IPS-18a (cell line): ENCODE results near the gene HPCA.

Source experiments
- H3K27ac ChIP-seq: one replicate; pipeline ENCODE4 v1.5.1; 2013; ENCODE audit warnings: low read length
- H3K27me3 ChIP-seq: one replicate; pipeline ENCODE4 v1.6.1; 2013; ENCODE audit warnings: mild to moderate bottlenecking, low read length; ENCODE audit not compliant: control insufficient read depth, insufficient read depth
- H3K36me3 ChIP-seq: one replicate; pipeline ENCODE4 v1.6.1; 2013; ENCODE audit warnings: low read depth, low read length; ENCODE audit not compliant: control insufficient read depth
- H3K4me1 ChIP-seq: one replicate; pipeline ENCODE4 v1.6.1; 2013; ENCODE audit warnings: low read depth, low read length; ENCODE audit not compliant: control insufficient read depth
- H3K4me3 ChIP-seq: one replicate; pipeline ENCODE4 v1.5.1; 2013; ENCODE audit warnings: low read length
- H3K9ac ChIP-seq: one replicate; pipeline ENCODE4 v1.6.1; 2013; ENCODE audit warnings: mild to moderate bottlenecking, low read length, moderate library complexity
- H3K9me3 ChIP-seq: one replicate; pipeline ENCODE4 v1.6.1; 2013; ENCODE audit warnings: low read depth, low read length; ENCODE audit not compliant: control insufficient read depth

The HPCA gene

DNA sequence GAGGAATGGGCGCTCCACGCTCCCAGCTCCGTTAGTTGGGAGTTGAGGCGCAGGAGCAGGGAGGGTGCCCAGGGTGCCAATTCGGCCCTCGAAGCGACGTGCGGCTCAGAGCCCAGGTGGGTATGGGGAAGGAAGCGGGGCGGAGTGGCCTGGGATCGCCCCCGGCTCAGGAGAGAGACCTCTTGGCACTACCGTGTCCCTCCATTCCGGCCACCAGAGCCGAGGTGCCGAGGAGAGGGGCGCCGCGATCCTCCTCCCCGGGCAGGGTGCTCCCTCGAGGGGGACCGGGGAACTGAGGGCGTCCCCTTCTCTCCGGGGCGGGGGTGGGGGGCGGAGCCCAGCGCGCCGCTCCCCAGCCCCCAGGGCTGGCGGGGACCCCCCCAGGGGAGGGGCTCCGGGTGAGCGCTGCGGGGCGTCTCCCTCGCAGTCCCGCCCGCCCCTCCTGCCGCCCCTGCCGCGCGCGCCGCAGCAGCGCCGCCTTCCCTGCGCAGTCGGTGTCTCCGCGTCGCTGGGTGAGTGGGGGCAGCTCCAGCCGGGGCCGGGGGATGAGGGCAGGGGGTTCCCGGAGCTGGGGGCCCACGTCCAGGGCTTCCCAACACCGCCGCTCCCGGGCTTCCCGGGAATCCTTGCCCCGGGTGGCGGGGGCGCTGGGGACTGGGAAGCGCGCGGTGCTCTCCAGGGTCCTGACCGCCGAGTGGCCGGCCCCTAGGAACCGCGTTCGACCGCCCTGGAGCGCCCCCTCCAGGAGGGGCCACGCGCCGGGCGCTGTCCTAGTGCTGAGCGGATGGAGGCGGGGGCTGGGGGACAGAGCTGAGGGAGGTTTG, at the start of gene HPCA:
Gene HPCA (plus strand): TSS at position 488 of the 824 bp plus-strand sequence. CDS start 2,408 bp downstream, outside the sequence.
- Histone ChIP-seq H3K9ac (no peak within 1 kb of the TSS), H3K4me3 (peak within 1 kb of the TSS; percentile 11), H3K27ac (no peak within 1 kb of the TSS), H3K9me3 (no peaks in the 10 kb centered on the region), H3K4me1 (peaks cover 7% of the 10 kb centered on the region), H3K36me3 (no peaks in the 10 kb centered on the region), H3K27me3 (peaks cover 31% of the 10 kb centered on the region)

GRCh38 chr1:32848354-32849063, 37.8 kb upstream of the HPCA start:
- no peak overlapping the region for H3K9ac ChIP-seq
- H3K9me3 ChIP-seq, result no peaks in the 10 kb centered on the region
- H3K27ac ChIP-seq, result no peak overlapping the region
- H3K27me3 ChIP-seq, result no peaks in the 10 kb centered on the region
- no peaks in the 10 kb centered on the region for H3K4me1 ChIP-seq
- H3K36me3 ChIP-seq, result peaks cover 12% of the 10 kb centered on the region
- H3K4me3 ChIP-seq, result no peak overlapping the region

DNA sequence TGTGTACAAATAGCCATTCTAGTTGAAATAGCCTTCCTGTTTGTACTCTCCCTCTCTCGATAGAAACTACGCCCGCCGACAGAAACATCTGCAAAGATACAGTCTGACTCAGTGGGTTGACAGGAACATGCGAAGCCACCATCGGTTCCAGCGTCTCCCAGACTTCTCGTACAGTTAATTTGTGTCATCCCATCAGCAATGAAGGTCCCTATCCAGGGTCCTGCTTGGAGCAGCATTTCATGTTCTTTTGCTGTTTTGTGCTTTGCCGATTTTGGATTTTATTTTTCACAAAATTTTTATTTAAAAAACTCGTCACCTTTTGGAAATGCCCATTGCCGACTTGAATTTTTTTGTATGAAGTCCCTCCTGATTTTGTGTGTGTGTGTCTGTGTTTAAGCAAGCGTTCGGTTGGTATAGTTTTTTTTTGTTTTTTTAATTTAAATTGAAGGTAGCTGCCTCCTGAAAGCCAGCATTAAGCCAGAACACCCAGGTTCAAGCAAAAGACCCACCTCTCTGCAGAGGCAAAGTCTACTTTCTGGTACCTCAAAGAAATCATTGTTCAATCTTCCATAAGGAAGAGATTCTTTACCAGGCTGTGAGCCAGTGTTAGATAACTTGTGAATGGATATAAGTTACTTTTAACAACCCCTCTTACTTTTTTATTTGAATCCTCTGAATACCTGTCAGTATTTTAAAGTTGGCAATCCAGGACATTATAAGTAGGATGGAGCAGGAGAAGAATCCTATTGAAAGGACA, 30.3 kb upstream of the HPCA start:
- Histone ChIP-seq H3K9ac (no peak overlapping the region), H3K27me3 (no peaks in the 10 kb centered on the region), H3K4me1 (no peaks in the 10 kb centered on the region), H3K4me3 (no peak overlapping the region), H3K27ac (no peak overlapping the region), H3K36me3 (peaks cover 45% of the 10 kb centered on the region), H3K9me3 (no peaks in the 10 kb centered on the region)

DNA sequence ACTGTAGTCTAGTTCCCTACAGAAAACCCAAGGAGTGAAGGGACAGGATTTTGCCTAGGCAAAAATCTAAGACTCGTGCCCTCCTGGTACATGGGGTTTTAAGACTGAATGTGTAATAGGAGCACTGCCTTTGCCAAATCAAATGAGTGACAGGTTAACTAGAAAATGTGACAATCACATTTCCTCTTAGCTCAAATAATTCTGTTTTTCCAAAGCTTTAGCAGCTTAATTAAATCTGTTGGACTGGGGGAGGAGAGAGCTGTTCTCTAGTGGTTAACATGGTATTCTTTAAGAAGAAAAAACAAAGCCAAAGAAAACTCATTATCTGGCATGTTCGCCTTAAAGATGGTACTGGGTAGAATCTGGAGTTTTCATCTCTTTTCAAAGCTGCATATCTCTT, 28.2 kb upstream of the HPCA start:
- Histone ChIP-seq H3K4me1 (no peaks in the 10 kb centered on the region), H3K27me3 (no peaks in the 10 kb centered on the region), H3K9me3 (no peaks in the 10 kb centered on the region), H3K9ac (no peak overlapping the region), H3K36me3 (peaks cover 40% of the 10 kb centered on the region), H3K27ac (no peak overlapping the region), H3K4me3 (no peak overlapping the region)

- H3K36me3 ChIP-seq, result peaks cover 40% of the 10 kb centered on the region
- no peaks in the 10 kb centered on the region for H3K9me3 ChIP-seq
- H3K4me1 ChIP-seq, result no peaks in the 10 kb centered on the region
- no peak overlapping the region for H3K4me3 ChIP-seq
- H3K27me3 ChIP-seq, result no peaks in the 10 kb centered on the region
- H3K9ac ChIP-seq, result no peak overlapping the region
- H3K27ac ChIP-seq, result no peak overlapping the region
These were observed 27.5 kb upstream of the HPCA start for GRCh38 chr1:32858791-32859190.

DNA sequence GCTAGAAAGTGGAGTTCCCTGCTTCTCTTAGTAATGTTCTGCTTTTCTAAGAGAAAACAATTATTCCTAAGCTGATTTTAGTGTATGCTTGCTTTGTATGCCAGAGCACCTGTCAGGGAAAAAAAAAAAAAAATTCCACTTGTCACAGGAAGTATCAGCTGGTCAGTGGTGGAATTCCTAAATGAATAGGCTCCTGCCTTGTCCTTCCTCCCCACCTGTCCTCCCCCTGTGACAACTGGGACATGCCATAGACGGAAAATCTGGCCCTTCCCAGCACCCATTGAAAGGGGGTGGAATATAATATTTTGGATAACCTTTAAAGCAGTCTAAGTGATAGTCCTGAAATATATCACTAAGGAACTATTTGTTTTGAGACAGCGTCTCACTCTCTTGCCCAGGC, 26.4 kb upstream of the HPCA start:
- no peaks in the 10 kb centered on the region for H3K9me3 ChIP-seq
- H3K9ac ChIP-seq, result no peak overlapping the region
- H3K36me3 ChIP-seq, result peaks cover 31% of the 10 kb centered on the region
- no peaks in the 10 kb centered on the region for H3K4me1 ChIP-seq
- H3K27ac ChIP-seq, result no peak overlapping the region
- H3K27me3 ChIP-seq, result no peaks in the 10 kb centered on the region
- no peak overlapping the region for H3K4me3 ChIP-seq

- Histone ChIP-seq H3K4me3 (no peak overlapping the region), H3K9me3 (no peaks in the 10 kb centered on the region), H3K36me3 (peaks cover 26% of the 10 kb centered on the region), H3K9ac (no peak overlapping the region), H3K27me3 (no peaks in the 10 kb centered on the region), H3K27ac (no peak overlapping the region), H3K4me1 (no peaks in the 10 kb centered on the region)
These were observed 25.7 kb upstream of the HPCA start for GRCh38 chr1:32860566-32860965.

- Histone ChIP-seq H3K9ac (no peak overlapping the region), H3K4me3 (no peak overlapping the region), H3K4me1 (no peaks in the 10 kb centered on the region), H3K36me3 (peaks cover 13% of the 10 kb centered on the region), H3K27me3 (no peaks in the 10 kb centered on the region), H3K27ac (no peak overlapping the region), H3K9me3 (no peaks in the 10 kb centered on the region)
These were observed 24.2 kb upstream of the HPCA start for GRCh38 chr1:32861904-32862695.

DNA sequence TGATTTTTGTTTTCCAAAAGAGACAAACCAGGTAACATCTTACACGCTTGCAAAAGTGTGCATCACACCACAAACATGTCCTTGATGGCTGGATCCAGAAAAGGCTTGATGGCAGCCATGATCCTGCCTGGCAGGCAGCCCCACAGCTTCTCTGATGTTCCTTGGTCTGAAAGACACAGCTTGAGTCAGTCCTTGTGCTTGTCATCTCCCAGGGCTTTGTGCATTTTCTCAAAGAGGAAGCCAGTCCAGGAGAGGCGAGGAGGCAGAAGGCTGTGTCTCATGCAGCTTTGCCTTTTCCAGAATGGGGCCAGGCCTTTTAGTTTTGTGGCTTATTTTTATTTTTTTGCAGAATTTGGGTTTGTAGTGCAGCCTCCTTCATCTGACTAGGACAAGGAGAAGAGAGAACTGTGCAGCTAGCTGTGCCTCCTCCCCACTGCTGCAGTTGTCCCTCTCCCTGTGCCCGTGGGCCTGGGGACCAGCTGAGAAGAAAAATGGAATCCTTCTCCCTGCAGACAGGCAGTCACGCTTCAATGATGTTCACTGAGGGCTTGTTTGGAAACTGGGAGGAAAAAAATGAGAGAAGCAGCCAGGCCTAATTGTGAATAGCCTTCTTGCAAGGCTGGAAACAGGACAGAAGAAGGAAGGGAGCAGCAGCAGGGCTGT, 22.9 kb upstream of the HPCA start:
- peaks cover 6% of the 10 kb centered on the region for H3K36me3 ChIP-seq
- H3K9ac ChIP-seq, result no peak overlapping the region
- no peaks in the 10 kb centered on the region for H3K27me3 ChIP-seq
- no peaks in the 10 kb centered on the region for H3K9me3 ChIP-seq
- H3K4me3 ChIP-seq, result no peak overlapping the region
- H3K4me1 ChIP-seq, result no peaks in the 10 kb centered on the region
- H3K27ac ChIP-seq, result no peak overlapping the region

DNA sequence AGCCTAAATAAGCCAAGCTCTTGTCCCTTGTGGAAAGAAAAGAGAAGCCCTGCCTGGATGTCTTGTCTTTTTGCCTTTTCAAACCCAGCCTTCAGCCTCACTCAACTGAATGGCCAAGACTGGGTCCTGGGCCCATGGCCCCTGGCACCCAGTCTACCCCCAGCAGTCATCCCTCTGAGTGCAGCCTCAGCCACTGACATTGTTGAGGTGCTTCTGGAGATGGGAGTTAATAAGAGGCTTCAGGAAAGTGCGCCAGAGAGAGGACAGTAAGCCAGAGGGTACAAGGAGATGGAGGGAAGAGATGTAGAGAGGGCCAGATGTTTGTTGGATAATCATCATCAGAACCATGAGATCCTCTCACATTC, 22.4 kb upstream of the HPCA start:
- peaks cover 4% of the 10 kb centered on the region for H3K36me3 ChIP-seq
- no peaks in the 10 kb centered on the region for H3K4me1 ChIP-seq
- peaks cover under 1% of the 10 kb centered on the region for H3K27me3 ChIP-seq
- H3K27ac ChIP-seq, result no peak overlapping the region
- H3K9ac ChIP-seq, result no peak overlapping the region
- H3K9me3 ChIP-seq, result no peaks in the 10 kb centered on the region
- no peak overlapping the region for H3K4me3 ChIP-seq
